Activated T-helper 2 cell treated with anti-CD3 and anti-CD28 coated beads, Interferon-gamma antibody, Interleukin-2, Interleukin-4, amounts not matched to agents 10 μg/mL and 5 μg/mL and 100 μg/mL, durations not matched to agents 14 hours and 24 hours and 36 hours (primary cell): Measurements from ENCODE around the gene TMEM41B. TPM values are rescaled to one million over a fixed set of nuclear protein-coding genes. Genes with fewer than 3 reads are reported as not detected.
"Not testable (repeated sequence)": the region's sequence is repeated elsewhere in the genome, so short reads cannot be mapped to it uniquely, and the experiment has no call there.

ENCODE experiments used
- DNase-seq: peaks from one replicate; pipeline ENCODE4 v3.0.0; 2021; ENCODE audit warnings: low spot score
- H3K27ac Mint-ChIP-seq: one replicate; pipeline ENCODE4 v1.8.0; 2021; ENCODE audit warnings: mixed read lengths
- H3K27me3 Mint-ChIP-seq: one replicate; pipeline ENCODE4 v1.8.0; 2021; ENCODE audit warnings: low read depth, mixed read lengths
- H3K36me3 Mint-ChIP-seq: one replicate; pipeline ENCODE4 v1.8.0; 2021; ENCODE audit warnings: low read depth, mixed read lengths
- H3K4me1 Mint-ChIP-seq: one replicate; pipeline ENCODE4 v1.8.0; 2021; ENCODE audit warnings: low read depth, mixed read lengths
- H3K4me3 Mint-ChIP-seq: one replicate; pipeline ENCODE4 v1.8.0; 2021; ENCODE audit warnings: low read depth, mild to moderate bottlenecking, moderate library complexity, mixed read lengths
- H3K9me3 Mint-ChIP-seq: one replicate; pipeline ENCODE4 v1.8.0; 2021; ENCODE audit warnings: mixed read lengths
- intact Hi-C: fragments of 100-400 bp; cut with micrococcal nuclease; formaldehyde crosslinking; loops from one replicate; pipeline ENCODE4 v1.15.1; 2023
- total RNA-seq: library from RNA; stranded (reverse); gene quantifications from 2 replicates; pipeline ENCODE4 v1.2.3, GENCODE V29; 2022

The TMEM41B gene
- total RNA-seq, 1 donor from 2014 or later: 29.8 TPM

GRCh38 chr11:9264316-9265210 lies 49.8 kb downstream of the TMEM41B start:
- DNase-seq: peak; percentile 24
- H3K27me3 Mint-ChIP-seq: peaks cover 27% of the 10 kb centered on the region
- H3K4me1 Mint-ChIP-seq: peaks cover 38% of the 10 kb centered on the region
- no peaks in the 10 kb centered on the region for H3K9me3 Mint-ChIP-seq
- intact Hi-C loops: loop anchor here (1.0 to 5.0 kb wide), 9 partner anchors 14 to 308 kb away; partner anchors contain the start of genes IPO7, TMEM41B and WEE1
- H3K4me3 Mint-ChIP-seq: peak overlapping the region; percentile 86
- peak overlapping the region; percentile 93 for H3K27ac Mint-ChIP-seq
- H3K36me3 Mint-ChIP-seq: peaks cover 14% of the 10 kb centered on the region

- Mint-ChIP-seq H3K27ac (peak overlapping the region; percentile 93), H3K9me3 (no peaks in the 10 kb centered on the region), H3K4me1 (peaks cover 38% of the 10 kb centered on the region), H3K36me3 (peaks cover 14% of the 10 kb centered on the region), H3K4me3 (peak overlapping the region; percentile 86), H3K27me3 (peaks cover 23% of the 10 kb centered on the region)
- intact Hi-C loops: loop anchor here (1.0 to 5.0 kb wide), 8 partner anchors 14 to 308 kb away; partner anchors contain the start of genes TMEM41B and WEE1
- DNase-seq: peak; percentile 46
Measured at GRCh38 chr11:9263840-9264315, 50.5 kb downstream of the TMEM41B start.

- Mint-ChIP-seq H3K36me3 (peaks cover 25% of the 10 kb centered on the region), H3K4me1 (peaks cover 43% of the 10 kb centered on the region)
- not testable (repeated sequence) for H3K9me3 Mint-ChIP-seq, H3K27ac Mint-ChIP-seq, H3K27me3 Mint-ChIP-seq, DNase-seq, H3K4me3 Mint-ChIP-seq
- intact Hi-C loops: loop anchor here (5.0 kb wide), 3 partner anchors 83 to 312 kb away; partner anchors contain the start of gene WEE1
Measured at GRCh38 chr11:9260838-9261146, 53.6 kb downstream of the TMEM41B start.

- Mint-ChIP-seq H3K4me1 (peaks cover 42% of the 10 kb centered on the region), H3K36me3 (peaks cover 25% of the 10 kb centered on the region), H3K27ac (no peak overlapping the region), H3K27me3 (no peaks in the 10 kb centered on the region), H3K9me3 (peaks cover 5% of the 10 kb centered on the region), H3K4me3 (no peak overlapping the region)
- intact Hi-C loops: loop anchor here (5.0 kb wide), 3 partner anchors 83 to 312 kb away; partner anchors contain the start of gene WEE1
- no peak for DNase-seq
Measured at GRCh38 chr11:9259981-9260837, 54.2 kb downstream of the TMEM41B start.

- intact Hi-C loops, H3K9me3 Mint-ChIP-seq, H3K27ac Mint-ChIP-seq, H3K4me3 Mint-ChIP-seq, DNase-seq, H3K27me3 Mint-ChIP-seq: not testable (repeated sequence)
- peaks cover 28% of the 10 kb centered on the region for H3K36me3 Mint-ChIP-seq
- peaks cover 37% of the 10 kb centered on the region for H3K4me1 Mint-ChIP-seq
Measured at GRCh38 chr11:9258279-9258678, 56.1 kb downstream of the TMEM41B start.

GRCh38 chr11:9254416-9254815 lies 60.0 kb downstream of the TMEM41B start:
- Mint-ChIP-seq H3K4me1 (peaks cover 34% of the 10 kb centered on the region), H3K36me3 (peaks cover 25% of the 10 kb centered on the region), H3K27me3 (no peaks in the 10 kb centered on the region), H3K4me3 (no peak overlapping the region), H3K27ac (no peak overlapping the region), H3K9me3 (peaks cover 5% of the 10 kb centered on the region)
- DNase-seq: no peak
- intact Hi-C loops: loop anchor here (5.0 kb wide), 1 partner anchor 192 kb away; no protein-coding TSS in a partner anchor

GRCh38 chr11:9253086-9253485 lies 61.3 kb downstream of the TMEM41B start:
- no peak overlapping the region for H3K27ac Mint-ChIP-seq
- intact Hi-C loops: loop anchor here (5.0 kb wide), 1 partner anchor 191 kb away; no protein-coding TSS in a partner anchor
- no peaks in the 10 kb centered on the region for H3K27me3 Mint-ChIP-seq

GRCh38 chr11:9251311-9251710 lies 63.1 kb downstream of the TMEM41B start:
- H3K4me1 Mint-ChIP-seq: peaks cover 46% of the 10 kb centered on the region
- no peak for DNase-seq
- H3K27me3 Mint-ChIP-seq: no peaks in the 10 kb centered on the region
- no peaks in the 10 kb centered on the region for H3K9me3 Mint-ChIP-seq
- H3K27ac Mint-ChIP-seq: peak overlapping the region; percentile 29
- H3K36me3 Mint-ChIP-seq: peaks cover 18% of the 10 kb centered on the region
- intact Hi-C loops: loop anchor here (5.0 kb wide), 1 partner anchor 189 kb away; no protein-coding TSS in a partner anchor
- no peak overlapping the region for H3K4me3 Mint-ChIP-seq

More at GRCh38 chr11:9253086-9253485, 61.3 kb downstream of the TMEM41B start:
- Mint-ChIP-seq H3K4me1 (peaks cover 36% of the 10 kb centered on the region), H3K9me3 (no peaks in the 10 kb centered on the region), H3K4me3 (no peak overlapping the region), H3K36me3 (peaks cover 22% of the 10 kb centered on the region)
- DNase-seq: no peak

- peak overlapping the region; percentile 53 for H3K4me3 Mint-ChIP-seq
- peaks cover 17% of the 10 kb centered on the region for H3K36me3 Mint-ChIP-seq
- intact Hi-C loops: loop anchor here (1.0 to 5.0 kb wide), 3 partner anchors 14 to 188 kb away; no protein-coding TSS in a partner anchor
- DNase-seq: peak; percentile 32
- peak overlapping the region; percentile 73 for H3K27ac Mint-ChIP-seq
- H3K4me1 Mint-ChIP-seq: peaks cover 51% of the 10 kb centered on the region
- H3K9me3 Mint-ChIP-seq: no peaks in the 10 kb centered on the region
- no peaks in the 10 kb centered on the region for H3K27me3 Mint-ChIP-seq
Measured at GRCh38 chr11:9250139-9250582, 64.2 kb downstream of the TMEM41B start.

- DNase-seq: no peak
- no peak overlapping the region for H3K27ac Mint-ChIP-seq
- H3K9me3 Mint-ChIP-seq: no peaks in the 10 kb centered on the region
- no peak overlapping the region for H3K4me3 Mint-ChIP-seq
- peaks cover 50% of the 10 kb centered on the region for H3K4me1 Mint-ChIP-seq
- H3K27me3 Mint-ChIP-seq: no peaks in the 10 kb centered on the region
- H3K36me3 Mint-ChIP-seq: peaks cover 13% of the 10 kb centered on the region
- intact Hi-C loops: no loop called here
Measured at GRCh38 chr11:9249252-9249651, 65.1 kb downstream of the TMEM41B start.

GRCh38 chr11:9247863-9248262 lies 66.5 kb downstream of the TMEM41B start:
- Mint-ChIP-seq H3K4me1 (peaks cover 48% of the 10 kb centered on the region), H3K36me3 (peaks cover 17% of the 10 kb centered on the region), H3K27me3 (no peaks in the 10 kb centered on the region)

GRCh38 chr11:9236242-9236641 lies 78.2 kb downstream of the TMEM41B start:
- H3K27ac Mint-ChIP-seq, H3K9me3 Mint-ChIP-seq, DNase-seq, H3K27me3 Mint-ChIP-seq, intact Hi-C loops, H3K4me3 Mint-ChIP-seq: not testable (repeated sequence)
- Mint-ChIP-seq H3K4me1 (peaks cover 25% of the 10 kb centered on the region), H3K36me3 (peaks cover 28% of the 10 kb centered on the region)

More at GRCh38 chr11:9247863-9248262, 66.5 kb downstream of the TMEM41B start:
- intact Hi-C loops: loop anchor here (2.0 kb wide), 1 partner anchor 15 kb away; no protein-coding TSS in a partner anchor
- Mint-ChIP-seq H3K27ac (no peak overlapping the region), H3K9me3 (no peaks in the 10 kb centered on the region), H3K4me3 (no peak overlapping the region)
- no peak for DNase-seq
